ENCODE results near the gene ENPP6. TPM values are rescaled to one million over a fixed set of nuclear protein-coding genes. Genes with fewer than 3 reads are reported as not detected.
"Not testable (repeated sequence)": the region's sequence is repeated elsewhere in the genome, so short reads cannot be mapped to it uniquely, and the experiment has no call there.

The ENPP6 gene
- total RNA-seq, 1 donor from 2014 or later: 0.60 TPM

- no peak for DNase-seq (ENCODE audit: low spot score)
Observed at GRCh38 chr4:184148738-184149637, 68.7 kb downstream of the ENPP6 start.

GRCh38 chr4:184147858-184148737 lies 69.6 kb downstream of the ENPP6 start:
- DNase-seq (ENCODE audit: low spot score): no peak

DNA sequence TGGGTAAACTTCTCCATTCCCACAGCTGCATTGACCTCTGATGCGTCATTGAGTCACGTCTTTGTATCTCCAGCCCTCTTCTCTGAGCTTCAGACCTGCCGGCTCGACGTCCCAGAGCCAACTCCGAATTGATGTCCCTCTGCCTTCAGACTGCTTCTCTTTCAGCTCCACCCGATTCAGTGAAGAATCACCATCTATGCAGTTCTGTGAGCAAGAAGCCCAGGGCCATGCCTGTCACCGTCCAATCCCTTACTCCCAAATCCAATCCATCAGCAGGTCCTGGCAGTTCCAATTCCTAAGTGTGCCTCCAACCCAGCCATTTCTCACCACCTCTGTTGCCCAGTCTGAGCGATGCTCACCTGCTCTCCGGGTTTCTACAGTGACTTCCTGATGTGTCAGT lies 70.7 kb downstream of the ENPP6 start:
- no peak for DNase-seq (ENCODE audit: low spot score)

DNA sequence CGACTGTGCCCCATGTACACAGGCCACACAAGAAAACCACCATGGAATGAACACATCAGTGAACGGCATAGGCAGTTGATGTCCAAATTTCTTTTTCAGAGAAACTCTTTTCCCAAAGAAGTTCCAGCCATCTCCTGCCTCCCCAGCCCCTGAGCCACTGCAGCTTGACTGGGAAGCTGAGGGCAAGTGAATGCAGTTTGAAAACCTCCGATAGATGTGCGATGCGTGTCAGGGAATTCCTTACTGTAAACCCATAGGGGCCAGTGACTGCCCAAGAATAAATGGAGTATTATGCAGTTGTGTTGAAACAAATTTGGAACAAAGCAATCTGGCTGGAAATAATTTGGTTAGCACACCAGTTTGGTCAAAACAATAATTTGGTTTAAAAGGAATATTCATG lies 72.1 kb downstream of the ENPP6 start:
- DNase-seq (ENCODE audit: low spot score): no peak

DNA sequence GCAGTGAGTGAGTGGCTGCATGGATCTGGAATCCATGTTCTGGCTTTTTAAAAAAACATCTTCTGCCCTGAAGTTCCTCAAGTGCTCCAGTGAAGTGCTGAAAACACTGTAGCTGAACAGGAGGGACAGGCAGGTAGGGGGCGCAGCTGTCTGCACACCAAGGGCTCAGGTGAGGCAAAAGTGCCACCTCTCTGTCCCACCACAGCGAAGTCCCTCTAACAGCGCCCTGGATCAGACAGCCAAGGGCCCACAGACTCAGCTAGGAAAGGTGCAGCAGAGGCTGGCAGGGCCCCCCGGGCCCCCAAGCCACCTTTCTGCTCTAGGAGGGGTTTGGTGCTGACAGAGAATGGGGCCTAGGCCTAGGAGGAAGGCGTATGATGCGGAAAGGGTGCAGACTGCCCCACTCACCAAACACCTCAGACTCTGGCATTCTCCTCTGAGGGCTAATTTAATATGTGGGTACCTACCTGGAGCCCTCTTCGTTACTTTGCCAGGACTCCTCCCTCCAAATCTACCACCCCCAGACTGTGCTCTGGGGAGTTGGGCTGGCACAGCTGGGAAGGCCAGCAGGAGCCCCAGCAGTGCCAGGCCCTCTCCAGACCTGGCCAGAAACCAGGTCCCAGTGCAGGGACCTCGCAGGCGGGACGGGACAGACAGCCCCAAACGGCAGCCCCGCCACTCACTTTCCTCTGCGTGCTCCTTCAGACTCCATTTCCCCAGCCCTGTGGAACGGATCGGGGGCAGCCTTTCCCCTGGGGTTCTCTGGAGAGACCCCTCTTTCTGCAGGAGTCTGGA lies 73.7 kb downstream of the ENPP6 start:
- DNase-seq (ENCODE audit: low spot score): no peak

- no peak for DNase-seq (ENCODE audit: low spot score)
Observed at GRCh38 chr4:184142121-184143000, 75.3 kb downstream of the ENPP6 start.

DNA sequence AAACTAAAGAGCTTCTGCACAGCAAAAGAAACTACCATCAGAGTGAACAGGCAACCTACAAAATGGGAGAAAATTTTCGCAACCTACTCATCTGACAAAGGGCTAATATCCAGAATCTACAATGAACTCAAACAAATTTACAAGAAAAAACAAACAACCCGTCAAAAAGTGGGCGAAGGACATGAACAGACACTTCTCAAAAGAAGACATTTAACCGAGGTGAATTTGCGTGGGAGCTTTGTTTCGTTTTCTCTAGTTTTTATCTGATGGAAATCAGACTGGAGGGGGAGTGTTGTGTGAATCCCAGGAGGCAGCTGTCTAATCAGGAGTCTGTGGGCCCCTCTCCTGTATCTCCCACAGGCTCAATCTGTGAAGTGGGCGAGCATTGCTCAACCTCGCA lies 76.8 kb downstream of the ENPP6 start:
- not testable (repeated sequence) for DNase-seq (ENCODE audit: low spot score)

DNA sequence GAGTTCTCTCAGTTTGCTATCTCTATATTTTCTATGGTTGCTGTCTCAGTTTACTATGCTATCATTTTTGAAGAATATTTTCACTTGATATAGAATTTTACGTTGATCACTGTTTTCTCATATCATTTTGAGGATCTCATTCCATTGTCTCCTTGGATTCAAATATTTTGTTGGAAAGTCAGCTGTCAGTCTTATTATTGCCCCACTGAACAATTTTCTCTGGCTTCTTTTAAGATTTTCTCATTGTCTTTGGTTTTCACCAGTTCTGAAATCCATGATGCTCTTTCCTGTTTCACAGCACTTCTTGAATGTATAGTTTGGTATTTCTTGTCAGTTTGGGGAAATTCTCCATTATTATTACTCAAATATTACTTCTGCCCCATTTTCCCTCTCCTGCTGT lies 81.1 kb downstream of the ENPP6 start:
- DNase-seq (ENCODE audit: low spot score): no peak

GRCh38 chr4:184126800-184127199 lies 90.9 kb downstream of the ENPP6 start:
- no peak for DNase-seq (ENCODE audit: low spot score)

DNA sequence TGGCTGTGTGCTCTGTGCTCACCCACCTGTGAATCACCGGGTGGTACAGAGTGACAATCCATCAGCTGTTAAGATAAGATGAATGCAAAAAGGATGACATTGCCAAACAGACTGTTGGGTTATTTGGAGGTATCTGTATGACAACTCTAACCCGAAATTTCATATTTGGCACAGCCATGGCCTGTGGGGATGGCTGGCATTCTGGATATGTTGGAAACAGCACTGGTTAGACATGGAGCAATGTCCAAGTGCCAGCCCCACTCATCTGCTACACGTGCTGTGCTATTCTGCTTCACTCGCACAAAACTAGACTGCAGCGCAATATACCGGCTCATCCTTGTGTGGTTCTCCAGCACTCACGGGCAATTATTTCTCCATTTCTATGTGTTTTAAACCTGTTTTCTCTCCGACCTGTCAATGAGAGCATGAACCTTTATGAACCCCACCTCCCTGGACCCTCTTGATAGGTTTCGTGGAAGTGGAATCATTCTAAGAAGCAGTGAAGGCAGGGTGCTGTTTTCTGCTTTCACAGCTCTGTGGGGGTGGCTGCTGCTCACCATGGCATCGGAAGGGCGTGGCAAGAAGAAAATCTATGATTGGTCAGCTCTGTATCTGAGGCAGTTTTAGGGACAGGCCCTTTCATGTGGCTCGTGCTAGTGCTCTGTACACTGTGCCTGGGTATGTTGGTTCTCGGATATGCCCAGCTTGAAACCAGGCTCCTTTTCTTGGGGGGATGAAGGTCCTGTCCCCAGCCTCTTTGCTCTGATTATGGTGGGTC lies 94.9 kb downstream of the ENPP6 start:
- DNase-seq (ENCODE audit: low spot score): no peak

GRCh38 chr4:184120549-184121127 lies 97.0 kb downstream of the ENPP6 start:
- DNase-seq (ENCODE audit: low spot score): no peak

DNA sequence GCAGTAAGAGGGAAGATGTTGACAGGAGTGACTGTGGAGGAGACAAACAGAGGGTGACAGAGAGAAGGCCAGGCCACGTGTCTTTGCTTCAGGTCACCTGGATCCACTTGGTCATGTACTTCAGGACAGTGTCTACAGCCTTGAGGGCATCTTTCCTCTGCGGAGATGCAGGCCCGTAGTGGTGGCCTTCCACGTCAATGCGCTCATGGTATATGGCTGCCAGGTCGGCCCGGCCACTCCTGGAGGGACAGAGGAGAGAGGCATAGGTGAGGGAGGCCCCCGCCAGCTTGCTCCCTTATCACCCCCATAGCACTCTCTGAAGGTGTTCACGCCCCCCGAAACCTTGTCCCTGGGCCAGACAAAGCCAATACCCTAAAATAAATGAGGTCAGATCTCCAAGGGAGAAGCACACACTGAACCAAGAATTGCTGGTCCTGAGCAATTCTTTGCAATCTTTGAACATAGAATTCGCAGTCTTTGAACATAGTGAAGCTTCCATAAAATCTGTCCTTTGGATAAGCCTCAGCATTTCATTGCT lies 99.9 kb downstream of the ENPP6 start:
- no peak for DNase-seq (ENCODE audit: low spot score)

- no peak for DNase-seq (ENCODE audit: low spot score)
Observed at GRCh38 chr4:184115399-184115798, 102.3 kb downstream of the ENPP6 start.

DNA sequence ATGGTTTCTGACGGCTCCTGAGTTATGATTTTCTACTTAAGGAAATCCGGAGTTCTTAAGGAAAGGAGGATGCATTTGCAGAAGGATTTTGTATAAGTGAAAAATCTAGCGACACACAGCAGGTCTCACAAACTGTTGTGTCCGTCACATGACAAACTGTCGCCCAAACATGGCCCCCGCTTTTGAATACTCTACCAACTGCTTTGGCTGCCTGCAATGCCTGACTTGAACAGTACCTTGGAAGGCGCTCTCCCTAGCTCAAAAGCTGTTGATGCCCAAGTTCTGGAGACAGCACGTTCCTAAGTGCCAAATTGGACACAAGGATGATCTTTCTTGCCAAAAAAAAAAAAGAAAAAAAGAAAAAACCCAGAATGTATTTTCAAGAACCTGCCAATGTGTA lies 103.2 kb downstream of the ENPP6 start:
- no peak for DNase-seq (ENCODE audit: low spot score)

DNA sequence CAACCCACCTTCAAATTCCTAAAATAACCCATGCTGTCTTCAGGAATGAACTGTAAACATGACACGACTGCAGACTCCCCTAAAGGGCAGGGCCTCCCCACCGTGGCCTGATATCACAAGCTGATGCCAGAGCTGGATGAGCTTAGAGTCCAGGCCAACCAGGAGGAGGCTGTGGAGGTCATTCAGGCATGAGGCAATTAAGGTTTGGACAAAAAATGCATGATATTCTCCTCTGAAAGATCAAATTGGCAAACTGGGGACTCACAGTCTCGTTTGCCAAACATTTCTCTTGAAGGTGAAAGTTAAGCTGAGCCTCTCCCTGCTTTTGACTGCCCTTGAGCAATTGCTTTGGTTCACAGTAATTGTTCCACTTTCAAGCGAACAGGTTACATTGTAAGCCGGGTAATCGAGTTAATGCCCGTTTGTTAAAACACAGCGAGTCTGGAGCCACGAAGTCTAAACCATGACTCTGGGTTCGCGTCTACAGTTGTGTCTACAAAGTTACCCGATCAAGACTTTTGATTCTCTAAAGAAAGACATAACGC lies 105.6 kb downstream of the ENPP6 start:
- no peak for DNase-seq (ENCODE audit: low spot score)

DNA sequence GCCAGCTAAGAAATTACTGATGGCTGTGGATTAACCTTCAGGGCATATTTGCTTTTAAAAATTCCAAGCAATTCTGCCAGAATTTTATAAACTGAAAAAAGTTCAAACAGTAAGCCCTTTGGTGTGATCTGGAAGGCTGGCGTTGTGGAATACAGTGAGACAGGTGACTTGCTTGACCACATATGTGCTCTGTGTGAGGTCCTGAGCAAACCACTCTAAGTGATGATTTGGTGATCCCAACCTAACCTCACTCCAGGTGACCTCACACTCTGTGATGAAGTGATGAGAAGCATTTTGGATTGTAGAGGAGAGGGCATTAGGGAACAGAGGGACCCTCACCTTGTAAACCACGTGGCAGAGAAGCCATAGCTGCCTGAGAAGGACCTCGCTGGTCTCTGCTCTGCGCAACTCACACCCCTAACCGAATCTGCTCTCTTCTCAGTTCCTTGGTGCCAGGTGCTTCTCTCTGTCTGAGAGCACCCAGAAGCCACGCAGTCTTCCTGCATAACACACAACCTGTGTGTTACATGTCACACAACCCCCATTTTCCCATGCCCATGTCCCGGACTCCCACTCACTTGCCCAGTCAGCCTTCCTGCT lies 106.3 kb downstream of the ENPP6 start:
- no peak for DNase-seq (ENCODE audit: low spot score)

DNA sequence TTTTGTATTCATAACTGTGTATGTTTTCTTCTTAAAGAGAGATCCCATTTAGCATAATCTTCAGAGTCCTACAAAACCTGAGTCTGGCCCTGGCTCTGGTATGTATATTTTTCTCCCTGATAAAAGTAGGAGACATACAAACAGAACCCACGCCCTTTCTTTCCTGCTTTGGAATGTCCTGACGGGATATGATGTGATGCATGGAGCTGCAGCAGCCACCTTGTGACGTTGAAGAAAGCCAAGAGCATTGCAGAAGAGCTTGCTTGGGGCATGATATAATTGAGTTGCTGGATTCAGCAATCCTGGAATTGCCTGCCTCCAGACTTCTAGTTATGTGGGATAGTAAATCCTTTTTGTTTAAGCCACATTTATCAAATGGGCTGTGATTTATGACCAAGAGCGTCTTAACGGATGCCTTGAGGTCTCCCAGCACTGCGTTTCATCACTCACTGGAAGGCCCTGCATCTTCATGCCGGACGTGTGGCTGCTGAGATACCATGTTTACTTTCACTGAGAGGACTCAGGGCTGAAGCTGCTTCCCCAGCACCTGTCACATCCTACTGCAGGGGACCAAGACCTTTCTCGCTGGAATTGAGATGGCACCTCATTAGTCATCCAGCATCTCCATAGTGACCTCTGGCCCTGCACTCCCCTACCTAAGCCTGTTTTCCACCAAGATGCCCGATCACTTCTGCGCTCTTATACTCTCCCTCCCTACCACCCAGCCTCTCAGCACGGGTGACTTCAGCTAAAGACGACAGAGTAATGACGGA lies 107.0 kb downstream of the ENPP6 start:
- DNase-seq (ENCODE audit: low spot score): no peak

DNA sequence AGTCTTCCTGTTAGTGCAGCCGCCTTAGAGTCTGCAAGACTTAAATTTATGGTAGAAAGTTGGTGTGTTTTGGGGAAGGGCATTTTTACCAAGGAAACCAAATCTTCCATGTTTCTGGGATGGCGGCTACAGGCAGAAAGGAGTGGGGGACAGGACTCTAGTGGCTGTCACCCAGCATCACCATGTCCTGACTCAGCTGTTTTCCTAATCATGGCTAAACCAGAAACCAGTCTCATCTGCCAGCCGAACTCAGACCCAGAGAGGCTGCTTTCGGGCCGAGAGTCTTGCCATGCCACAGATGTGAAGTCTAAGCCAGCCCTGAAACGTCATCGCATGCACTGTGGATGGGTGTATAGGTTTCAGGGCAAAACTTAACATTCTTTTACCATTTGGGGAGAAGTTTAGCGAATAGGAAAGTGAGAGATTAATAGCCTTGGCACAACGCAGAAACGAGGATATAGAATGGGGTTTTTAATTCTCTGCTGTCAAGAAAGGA lies 109.6 kb downstream of the ENPP6 start:
- no peak for DNase-seq (ENCODE audit: low spot score)
